ENCODE results near the gene EVX2. TPM values are rescaled to one million over a fixed set of nuclear protein-coding genes. Genes with fewer than 3 reads are reported as not detected.

The EVX2 gene
- total RNA-seq, 2 experiments from 2014 or later = not detected

DNA sequence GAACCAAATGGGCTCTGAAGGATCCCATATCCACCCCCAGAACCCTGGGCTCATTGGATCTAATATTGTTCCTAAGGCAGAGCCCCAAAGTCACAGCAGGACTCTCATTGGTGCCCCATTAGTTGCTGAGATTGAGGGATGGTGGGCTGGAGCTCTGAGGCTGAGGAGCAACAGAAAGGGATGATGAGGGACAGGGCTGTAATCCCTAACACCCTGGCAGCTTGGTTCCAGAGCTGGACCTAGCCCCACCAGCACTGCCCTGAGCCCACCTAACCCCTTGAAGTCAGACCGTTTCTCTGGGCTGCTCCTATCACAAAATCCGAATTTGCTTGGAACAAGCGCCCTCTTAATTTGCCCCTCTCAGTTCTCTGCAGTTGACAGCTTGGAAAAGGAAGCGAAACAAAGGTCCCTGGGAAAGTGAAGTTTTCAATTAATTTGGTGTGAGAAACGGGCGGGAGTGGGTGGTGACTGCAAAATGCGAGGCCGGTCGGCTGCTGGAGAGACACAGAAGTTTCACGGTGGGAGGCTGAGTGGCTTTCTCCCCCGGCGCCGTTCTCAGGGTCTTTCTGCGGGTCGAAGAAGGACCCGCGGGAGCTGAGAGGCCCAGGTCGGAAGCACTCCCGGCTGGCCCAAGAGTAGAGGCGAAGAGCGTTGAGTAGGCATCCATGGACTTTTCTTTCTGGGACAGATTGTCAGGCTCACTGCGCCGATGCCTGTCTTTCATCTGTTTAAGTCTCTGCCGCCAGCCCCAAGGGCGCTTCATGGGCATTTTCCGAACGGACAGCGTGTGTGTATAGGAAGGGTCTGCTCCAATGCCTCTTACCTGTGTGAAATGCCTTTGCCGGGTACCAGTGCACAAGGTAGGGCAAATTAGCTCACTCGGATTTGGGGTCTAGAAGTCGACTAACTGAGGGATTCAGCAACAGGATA is 7.8 kb upstream of the EVX2 start:
- intact Hi-C loops (cut with DNase I, micrococcal nuclease) = loop anchor here in 1 of 2 experiments (10.0 kb wide), 2 partner anchors 727 to 1397 kb away; no protein-coding TSS in a partner anchor
- peaks cover 5% of the 10 kb centered on the region for H3K36me3 Mint-ChIP-seq (ENCODE audit: low read depth)
- H3K4me3 Mint-ChIP-seq = peak overlapping the region; percentile 49
- ATAC-seq (ENCODE audit: poor library complexity) = no peak
- Histone ChIP-seq H3K4me3 (ENCODE audit: low read length) (no peak overlapping the region), H3K9me3 (ENCODE audit: control insufficient read depth in 1 of 2, insufficient read depth in 1 of 2, low read length in 2 of 2) (peaks cover 13 to 38% of the 10 kb centered on the region in 2 experiments), H3K27me3 (ENCODE audit: control insufficient read depth in 1 of 2, insufficient read depth in 2 of 2, low read length in 2 of 2) (peaks cover 88 to 92% of the 10 kb centered on the region in 2 experiments), H3K36me3 (ENCODE audit: insufficient read depth, low read length) (no peaks in the 10 kb centered on the region), H3K4me1 (ENCODE audit: insufficient read depth, low read length) (peaks cover 30% of the 10 kb centered on the region), H3K27ac (ENCODE audit: low read depth in 1 of 2, low read length in 2 of 2) (no peak overlapping the region)
- TF ChIP-seq, protein P1, sequence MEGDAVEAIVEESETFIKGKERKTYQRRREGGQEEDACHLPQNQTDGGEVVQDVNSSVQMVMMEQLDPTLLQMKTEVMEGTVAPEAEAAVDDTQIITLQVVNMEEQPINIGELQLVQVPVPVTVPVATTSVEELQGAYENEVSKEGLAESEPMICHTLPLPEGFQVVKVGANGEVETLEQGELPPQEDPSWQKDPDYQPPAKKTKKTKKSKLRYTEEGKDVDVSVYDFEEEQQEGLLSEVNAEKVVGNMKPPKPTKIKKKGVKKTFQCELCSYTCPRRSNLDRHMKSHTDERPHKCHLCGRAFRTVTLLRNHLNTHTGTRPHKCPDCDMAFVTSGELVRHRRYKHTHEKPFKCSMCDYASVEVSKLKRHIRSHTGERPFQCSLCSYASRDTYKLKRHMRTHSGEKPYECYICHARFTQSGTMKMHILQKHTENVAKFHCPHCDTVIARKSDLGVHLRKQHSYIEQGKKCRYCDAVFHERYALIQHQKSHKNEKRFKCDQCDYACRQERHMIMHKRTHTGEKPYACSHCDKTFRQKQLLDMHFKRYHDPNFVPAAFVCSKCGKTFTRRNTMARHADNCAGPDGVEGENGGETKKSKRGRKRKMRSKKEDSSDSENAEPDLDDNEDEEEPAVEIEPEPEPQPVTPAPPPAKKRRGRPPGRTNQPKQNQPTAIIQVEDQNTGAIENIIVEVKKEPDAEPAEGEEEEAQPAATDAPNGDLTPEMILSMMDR (IDR thresholded peaks at IDR 0.05) = no peak
- POLR2A ChIA-PET = interaction anchor here (0.5 kb wide), 1 partner anchor 40 kb away, joined by 3 read pairs; no protein-coding TSS in a partner anchor
- H3K4me1 Mint-ChIP-seq (ENCODE audit: low read depth) = peaks cover 43% of the 10 kb centered on the region
- peak in 1 of 14 experiments; percentile 30 for DNase-seq
- peaks cover 93% of the 10 kb centered on the region for H3K27me3 Mint-ChIP-seq
- peaks cover 7% of the 10 kb centered on the region for H3K9me3 Mint-ChIP-seq
- peak overlapping the region; percentile 12 for H3K27ac Mint-ChIP-seq
- CTCF ChIA-PET = no interaction called here

DNA sequence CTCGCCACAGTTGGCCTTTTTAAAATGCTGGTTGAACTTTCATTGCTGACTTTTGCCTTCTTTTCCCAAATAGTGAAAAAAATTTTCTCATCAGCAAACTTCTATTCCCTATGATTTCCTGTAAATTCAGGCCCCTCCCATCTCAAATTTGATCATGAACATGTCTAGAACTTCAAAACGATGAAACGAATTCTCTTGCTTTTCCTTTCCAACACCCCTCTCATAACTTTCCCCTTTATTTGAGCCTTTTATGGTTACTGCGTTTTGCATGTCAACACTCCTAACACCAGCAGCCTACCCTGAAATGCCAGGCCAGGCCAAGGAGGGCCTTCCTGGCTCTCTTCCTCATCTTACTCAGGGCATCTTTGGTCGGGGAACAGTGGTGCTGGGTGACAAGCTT is 7.1 kb upstream of the EVX2 start:
- ATAC-seq (ENCODE audit: poor library complexity) = no peak
- ChIA-PET CTCF (no interaction called here), POLR2A (no interaction called here)
- H3K9me3 ChIP-seq (ENCODE audit: control insufficient read depth in 1 of 2, insufficient read depth in 1 of 2, low read length in 2 of 2) = peaks cover 13 to 44% of the 10 kb centered on the region in 2 experiments
- TF ChIP-seq, protein P1 (IDR thresholded peaks at IDR 0.05) = no peak
- H3K27me3 ChIP-seq (ENCODE audit: control insufficient read depth in 1 of 2, insufficient read depth in 2 of 2, low read length in 2 of 2) = peaks cover 88 to 93% of the 10 kb centered on the region in 2 experiments
- H3K36me3 ChIP-seq (ENCODE audit: insufficient read depth, low read length) = no peaks in the 10 kb centered on the region
- peaks cover 39% of the 10 kb centered on the region for H3K4me1 Mint-ChIP-seq (ENCODE audit: low read depth)
- intact Hi-C loops (cut with DNase I, micrococcal nuclease) = loop anchor here in 1 of 2 experiments (10.0 kb wide), 2 partner anchors 726 to 1396 kb away; no protein-coding TSS in a partner anchor
- no peak overlapping the region for H3K27ac ChIP-seq (ENCODE audit: low read depth in 1 of 2, low read length in 2 of 2)
- peaks cover 7% of the 10 kb centered on the region for H3K9me3 Mint-ChIP-seq
- peaks cover 32% of the 10 kb centered on the region for H3K4me1 ChIP-seq (ENCODE audit: insufficient read depth, low read length)
- H3K27ac Mint-ChIP-seq = no peak overlapping the region
- peak overlapping the region; percentile 8 for H3K4me3 Mint-ChIP-seq
- DNase-seq = no peak
- H3K36me3 Mint-ChIP-seq (ENCODE audit: low read depth) = peaks cover 9% of the 10 kb centered on the region
- H3K4me3 ChIP-seq (ENCODE audit: low read length) = no peak overlapping the region
- H3K27me3 Mint-ChIP-seq = peaks cover 93% of the 10 kb centered on the region

DNA sequence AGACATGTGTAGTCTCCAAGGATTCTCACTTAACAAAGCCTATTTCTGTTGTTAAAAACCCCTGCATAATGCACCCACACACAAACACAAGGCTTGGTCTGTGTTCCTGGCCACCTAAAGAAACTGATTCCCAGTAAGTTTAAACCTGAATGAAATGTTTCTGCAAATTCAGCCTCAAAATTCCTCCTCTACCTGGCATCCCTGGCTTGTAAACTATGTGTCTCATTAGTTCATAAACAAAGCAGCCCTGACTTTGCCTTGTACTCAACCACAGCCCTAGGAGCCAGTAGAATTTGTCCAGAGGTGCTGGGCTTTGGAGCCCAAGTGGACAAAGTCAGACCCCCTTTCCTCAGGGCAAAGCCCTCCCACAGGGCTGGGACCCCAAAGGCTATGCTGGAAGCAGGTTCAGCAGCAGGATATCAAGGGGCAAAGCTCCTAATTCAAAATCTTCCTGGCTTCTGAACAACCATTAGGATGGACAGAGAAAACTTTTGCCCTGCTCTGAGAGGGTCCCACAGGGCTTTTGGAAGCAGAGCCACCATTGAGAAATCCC is 6.2 kb upstream of the EVX2 start:
- DNase-seq (no peak), ATAC-seq (ENCODE audit: poor library complexity) (no peak)
- ChIA-PET POLR2A (no interaction called here), CTCF (no interaction called here)
- Histone ChIP-seq H3K27ac (ENCODE audit: low read depth in 1 of 2, low read length in 2 of 2) (no peak overlapping the region), H3K4me3 (ENCODE audit: low read length) (no peak overlapping the region), H3K36me3 (ENCODE audit: insufficient read depth, low read length) (no peaks in the 10 kb centered on the region), H3K27me3 (ENCODE audit: control insufficient read depth in 1 of 2, insufficient read depth in 2 of 2, low read length in 2 of 2) (peaks cover 89 to 93% of the 10 kb centered on the region in 2 experiments), H3K4me1 (ENCODE audit: insufficient read depth, low read length) (peaks cover 32% of the 10 kb centered on the region), H3K9me3 (ENCODE audit: control insufficient read depth in 1 of 2, insufficient read depth in 1 of 2, low read length in 2 of 2) (peaks cover 9 to 54% of the 10 kb centered on the region in 2 experiments)
- Mint-ChIP-seq H3K27me3 (peaks cover 93% of the 10 kb centered on the region), H3K4me1 (ENCODE audit: low read depth) (peaks cover 37% of the 10 kb centered on the region), H3K4me3 (no peak overlapping the region), H3K9me3 (peaks cover 7% of the 10 kb centered on the region), H3K27ac (no peak overlapping the region), H3K36me3 (ENCODE audit: low read depth) (peaks cover 16% of the 10 kb centered on the region)
- intact Hi-C loops (cut with DNase I, micrococcal nuclease) = loop anchor here (5.0 to 10.0 kb wide), 4 partner anchors 42 to 1755 kb away; partner anchors contain the start of gene SP9 (in 1 of the 2)
- TF ChIP-seq, protein P1 (IDR thresholded peaks at IDR 0.05) = no peak
